HG02870 (cell line): ENCODE data around the gene ROPN1L.
"Not testable (repeated sequence)": the region's sequence is repeated elsewhere in the genome, so short reads cannot be mapped to it uniquely, and the experiment has no call there.

Source experiments
- ATAC-seq: cut with Tn5 transposase; IDR thresholded peaks from one replicate; pipeline ENCODE4 v1.9.1; 2021; ENCODE audit warnings: mild to moderate bottlenecking, moderate library complexity; ENCODE audit not compliant: unreplicated experiment

Gene ROPN1L

GRCh38 chr5:10475931-10476676, 34.4 kb downstream of the ROPN1L start:
- no peak for ATAC-seq

- no peak for ATAC-seq
These were observed 35.2 kb downstream of the ROPN1L start for GRCh38 chr5:10476878-10477277.

GRCh38 chr5:10477943-10478342, 36.3 kb downstream of the ROPN1L start:
- no peak for ATAC-seq

- no peak for ATAC-seq
These were observed 36.8 kb downstream of the ROPN1L start for GRCh38 chr5:10478436-10478835.

- ATAC-seq, result no peak
These were observed 37.6 kb downstream of the ROPN1L start for GRCh38 chr5:10479154-10479721.

GRCh38 chr5:10480237-10480985, 38.7 kb downstream of the ROPN1L start:
- no peak for ATAC-seq

GRCh38 chr5:10481241-10481935, 39.7 kb downstream of the ROPN1L start:
- no peak for ATAC-seq

- ATAC-seq, result no peak
These were observed 41.3 kb downstream of the ROPN1L start for GRCh38 chr5:10482791-10483530.

GRCh38 chr5:10484774-10485141, 43.1 kb downstream of the ROPN1L start:
- no peak for ATAC-seq

- ATAC-seq, result no peak
These were observed 43.6 kb downstream of the ROPN1L start for GRCh38 chr5:10485142-10485795.

GRCh38 chr5:10485897-10486296, 44.2 kb downstream of the ROPN1L start:
- no peak for ATAC-seq

- ATAC-seq, result no peak
These were observed 45.0 kb downstream of the ROPN1L start for GRCh38 chr5:10486511-10487344.

GRCh38 chr5:10488144-10488543, 46.5 kb downstream of the ROPN1L start:
- ATAC-seq, result no peak

- ATAC-seq, result peak; percentile 89
These were observed 48.2 kb downstream of the ROPN1L start for GRCh38 chr5:10489810-10490426.

- no peak for ATAC-seq
These were observed 49.4 kb downstream of the ROPN1L start for GRCh38 chr5:10490927-10491672.

GRCh38 chr5:10491673-10492026, 50.0 kb downstream of the ROPN1L start:
- no peak for ATAC-seq

GRCh38 chr5:10493884-10494283, 52.2 kb downstream of the ROPN1L start:
- ATAC-seq, result no peak

GRCh38 chr5:10494497-10494896, 52.8 kb downstream of the ROPN1L start:
- ATAC-seq, result not testable (repeated sequence)
